ENCODE results near the gene UBALD1.

GRCh38 chr16:4618645-4619418, 4.1 kb upstream of the UBALD1 start:
- TF ChIP-seq EZH2 (IDR thresholded peaks at IDR 0.05; ENCODE audit: low read length, missing control alignments) (no peak), CTCF (conservative IDR thresholded peaks at IDR 0.05 in 1 of 2, IDR thresholded peaks at IDR 0.05 in 1 of 2; ENCODE audit: low read depth in 1 of 2, low read length in 2 of 2) (no peak)

Measured in fibroblast of lung (primary cell).